Left lung (tissue), 10 donors: ENCODE data around the gene UBE2Q1. TPM values are rescaled to one million over a fixed set of nuclear protein-coding genes. Genes with fewer than 3 reads are reported as not detected.

ENCODE experiments used
- ATAC-seq: fragments of 200-7000 bp; cut with Tn5 transposase; one replicate; pipeline ENCODE4 v1.9.1; 2020; ENCODE audit warnings: moderate library complexity
- DNase-seq, 4 donors: peaks; one replicate each; pipeline ENCODE4 v3.0.0-alpha.2; 2013 to 2020
- H3K27ac ChIP-seq, 2 donors: fragments of 200-600 bp; sonication (generic) in 1 of 2; one replicate each; pipeline versions ENCODE4 v1.5.0 to v1.8.0; 2020 to 2021
- H3K27me3 ChIP-seq, 2 donors: fragments of 200-600 bp; sonication (generic) in 1 of 2; one replicate each; pipeline versions ENCODE4 v1.5.0 to v1.8.0; 2020 to 2021
- H3K36me3 ChIP-seq, 2 donors: fragments of 200-600 bp; sonication (generic) in 1 of 2; one replicate each; pipeline versions ENCODE4 v1.5.0 to v1.8.0; 2020 to 2021
- H3K4me1 ChIP-seq, 2 donors: fragments of 200-600 bp; one replicate each; pipeline ENCODE4 v1.8.0; 2021
- H3K4me3 ChIP-seq, 2 donors: fragments of 200-600 bp; sonication (generic) in 1 of 2; one replicate each; pipeline versions ENCODE4 v1.5.0 to v1.8.0; 2020 to 2021; ENCODE audit warnings: mild to moderate bottlenecking in 1 of 2
- H3K9me3 ChIP-seq, 2 donors: fragments of 200-600 bp; sonication (generic) in 1 of 2; one replicate each; pipeline versions ENCODE4 v1.5.0 to v1.8.0; 2020 to 2021
- CTCF ChIP-seq, 2 donors: fragments of 200-600 bp; sonication (generic) in 1 of 2; IDR thresholded peaks; one replicate each; pipeline versions ENCODE4 v1.5.0 to v1.8.0; 2021; ENCODE audit warnings: antibody characterized with exemption in 2 of 2
- intact Hi-C, 2 donors: fragments of 100-400 bp; cut with DNase I; formaldehyde crosslinking; loops; one replicate each; pipeline versions ENCODE4 v1.11.2 to v1.14.2; 2022
- polyA plus RNA-seq, 6 donors: library from polyadenylated mRNA; unstranded; fragments of 120-200 nt; gene quantifications; one replicate each; pipeline ENCODE4 v1.2.1, GENCODE V29; 2013; ENCODE audit not compliant: insufficient read length in 6 of 6
- total RNA-seq, 2 donors: library from RNA; stranded (reverse); fragmentation: NEBNext Ultra II Directional; extraction: Animal tissue kit (Norgen Biotek cat#: 25700); gene quantifications; one replicate each; pipeline ENCODE4 v1.2.1, GENCODE V29; 2021
- donor health status: DM: no; HTN: yes; CAD: no.
- donor health status: DM: no; HTN: no; CAD: no.

The UBE2Q1 gene
- total and polyA plus RNA-seq, 8 donors: 87.0 to 104 (median 100) TPM

GRCh38 chr1:154529308-154529707 is 29.2 kb downstream of the UBE2Q1 start:
- H3K27me3 ChIP-seq: no peaks in the 10 kb centered on the region
- no peaks in the 10 kb centered on the region for H3K36me3 ChIP-seq
- H3K4me1 ChIP-seq: no peaks in the 10 kb centered on the region
- no peak overlapping the region for H3K27ac ChIP-seq
- H3K4me3 ChIP-seq: no peak overlapping the region
- no peak for ATAC-seq
- H3K9me3 ChIP-seq: no peaks in the 10 kb centered on the region
- intact Hi-C loops: no loop called here
- no peak for TF ChIP-seq CTCF (IDR thresholded peaks at IDR 0.05)
- no peak for DNase-seq

GRCh38 chr1:154527192-154527591 is 31.3 kb downstream of the UBE2Q1 start:
- no peak for ATAC-seq
- intact Hi-C loops: no loop called here
- Histone ChIP-seq H3K4me1 (peaks cover 0 to 2% of the 10 kb centered on the region in 2 donors), H3K9me3 (no peaks in the 10 kb centered on the region), H3K4me3 (no peak overlapping the region), H3K36me3 (no peaks in the 10 kb centered on the region), H3K27ac (no peak overlapping the region), H3K27me3 (no peaks in the 10 kb centered on the region)
- no peak for TF ChIP-seq CTCF (IDR thresholded peaks at IDR 0.05)
- DNase-seq: no peak

GRCh38 chr1:154524881-154525280 is 33.6 kb downstream of the UBE2Q1 start:
- no peak for DNase-seq
- Histone ChIP-seq H3K27ac (no peak overlapping the region), H3K9me3 (no peaks in the 10 kb centered on the region), H3K36me3 (no peaks in the 10 kb centered on the region), H3K27me3 (no peaks in the 10 kb centered on the region), H3K4me3 (no peak overlapping the region), H3K4me1 (peaks cover 0 to 22% of the 10 kb centered on the region in 2 donors)
- no peak for TF ChIP-seq CTCF (IDR thresholded peaks at IDR 0.05)
- no peak for ATAC-seq
- intact Hi-C loops: no loop called here

- no peak for TF ChIP-seq CTCF (IDR thresholded peaks at IDR 0.05)
- intact Hi-C loops: no loop called here
- Histone ChIP-seq H3K27me3 (no peaks in the 10 kb centered on the region), H3K4me3 (no peak overlapping the region), H3K9me3 (no peaks in the 10 kb centered on the region), H3K36me3 (no peaks in the 10 kb centered on the region), H3K4me1 (peaks cover 0 to 29% of the 10 kb centered on the region in 2 donors), H3K27ac (no peak overlapping the region)
- DNase-seq (no peak), ATAC-seq (peak; percentile 77)
Measured at GRCh38 chr1:154521695-154522094, 36.8 kb downstream of the UBE2Q1 start.

- TF ChIP-seq CTCF (IDR thresholded peaks at IDR 0.05): no peak
- DNase-seq (no peak), ATAC-seq (peak; percentile 55)
- no peak overlapping the region for H3K4me3 ChIP-seq
- no peaks in the 10 kb centered on the region for H3K36me3 ChIP-seq
- peaks cover 0 to 29% of the 10 kb centered on the region in 2 donors for H3K4me1 ChIP-seq
- H3K9me3 ChIP-seq: no peaks in the 10 kb centered on the region
- H3K27me3 ChIP-seq: no peaks in the 10 kb centered on the region
- no peak overlapping the region for H3K27ac ChIP-seq
- intact Hi-C loops: no loop called here
Measured at GRCh38 chr1:154520333-154520732, 38.1 kb downstream of the UBE2Q1 start.
